HFFc6 (cell line): ENCODE measurements around the gene ZSWIM3. TPM values are rescaled to one million over a fixed set of nuclear protein-coding genes. Genes with fewer than 3 reads are reported as not detected.

Experiments
- DNase-seq: peaks from one replicate; pipeline ENCODE4 v3.0.0-alpha.2; 2018
- H3K27ac Mint-ChIP-seq: 2 replicates; pipeline ENCODE4 v1.8.0; 2020; ENCODE audit warnings: mild to moderate bottlenecking, mixed read lengths
- H3K27me3 Mint-ChIP-seq: 2 replicates; pipeline ENCODE4 v1.8.0; 2021; ENCODE audit warnings: mild to moderate bottlenecking, moderate library complexity, mixed read lengths; ENCODE audit not compliant: insufficient read depth
- H3K36me3 Mint-ChIP-seq: 2 replicates; pipeline ENCODE4 v1.8.0; 2021; ENCODE audit warnings: low read depth, mixed read lengths
- H3K4me1 Mint-ChIP-seq: 2 replicates; pipeline ENCODE4 v1.8.0; 2020; ENCODE audit warnings: low read depth, mixed read lengths
- H3K4me3 Mint-ChIP-seq: 2 replicates; pipeline ENCODE4 v1.8.0; 2020; ENCODE audit warnings: mild to moderate bottlenecking, moderate library complexity, mixed read lengths
- H3K9me3 Mint-ChIP-seq: 2 replicates; pipeline ENCODE4 v1.8.0; 2020; ENCODE audit warnings: mild to moderate bottlenecking, mixed read lengths
- total RNA-seq, 6 experiments: library from RNA; stranded (reverse); fragmentation: NEBNext Ultra II Directional; extraction: Animal tissue kit (Norgen Biotek cat#: 25700); gene quantifications; 2 replicates in 1 of 6; 3 replicates in 5 of 6; pipeline ENCODE4 v1.2.3, GENCODE V29; 2021
- TF ChIP-seq, protein P1 (sequence below): fragments of 200-600 bp; sonication (generic); IDR thresholded peaks from 2 replicates; pipeline ENCODE4 v1.5.0; 2021; ENCODE audit warnings: antibody characterized with exemption, mild to moderate bottlenecking

Gene ZSWIM3
- total RNA-seq, 6 experiments from 2014 or later: 2.3 to 4.0 (median 2.7) TPM

DNA sequence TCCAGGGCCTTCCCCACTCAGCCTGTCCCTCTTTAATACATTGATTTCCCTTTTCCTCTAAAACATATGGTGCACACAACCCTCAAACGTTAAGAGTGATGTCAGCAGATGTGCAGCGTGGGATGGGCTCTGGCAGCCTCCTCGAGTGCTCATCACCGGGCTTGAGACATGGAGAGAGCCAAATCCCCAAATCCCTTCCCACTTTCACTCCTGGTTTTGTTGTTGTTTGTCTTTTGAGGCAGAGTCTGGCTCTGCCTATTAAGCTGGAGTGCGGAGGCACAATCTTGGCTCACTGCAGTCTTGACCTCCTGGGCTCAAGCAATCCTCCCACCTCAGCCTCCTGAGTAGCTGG is 60.4 kb downstream of the ZSWIM3 start:
- TF ChIP-seq, protein P1, sequence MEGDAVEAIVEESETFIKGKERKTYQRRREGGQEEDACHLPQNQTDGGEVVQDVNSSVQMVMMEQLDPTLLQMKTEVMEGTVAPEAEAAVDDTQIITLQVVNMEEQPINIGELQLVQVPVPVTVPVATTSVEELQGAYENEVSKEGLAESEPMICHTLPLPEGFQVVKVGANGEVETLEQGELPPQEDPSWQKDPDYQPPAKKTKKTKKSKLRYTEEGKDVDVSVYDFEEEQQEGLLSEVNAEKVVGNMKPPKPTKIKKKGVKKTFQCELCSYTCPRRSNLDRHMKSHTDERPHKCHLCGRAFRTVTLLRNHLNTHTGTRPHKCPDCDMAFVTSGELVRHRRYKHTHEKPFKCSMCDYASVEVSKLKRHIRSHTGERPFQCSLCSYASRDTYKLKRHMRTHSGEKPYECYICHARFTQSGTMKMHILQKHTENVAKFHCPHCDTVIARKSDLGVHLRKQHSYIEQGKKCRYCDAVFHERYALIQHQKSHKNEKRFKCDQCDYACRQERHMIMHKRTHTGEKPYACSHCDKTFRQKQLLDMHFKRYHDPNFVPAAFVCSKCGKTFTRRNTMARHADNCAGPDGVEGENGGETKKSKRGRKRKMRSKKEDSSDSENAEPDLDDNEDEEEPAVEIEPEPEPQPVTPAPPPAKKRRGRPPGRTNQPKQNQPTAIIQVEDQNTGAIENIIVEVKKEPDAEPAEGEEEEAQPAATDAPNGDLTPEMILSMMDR: no peak
- Mint-ChIP-seq H3K36me3 (no peaks in the 10 kb centered on the region), H3K4me3 (no peak overlapping the region), H3K4me1 (peaks cover 24% of the 10 kb centered on the region), H3K9me3 (no peaks in the 10 kb centered on the region), H3K27me3 (peaks cover 11% of the 10 kb centered on the region), H3K27ac (no peak overlapping the region)
- no peak for DNase-seq

DNA sequence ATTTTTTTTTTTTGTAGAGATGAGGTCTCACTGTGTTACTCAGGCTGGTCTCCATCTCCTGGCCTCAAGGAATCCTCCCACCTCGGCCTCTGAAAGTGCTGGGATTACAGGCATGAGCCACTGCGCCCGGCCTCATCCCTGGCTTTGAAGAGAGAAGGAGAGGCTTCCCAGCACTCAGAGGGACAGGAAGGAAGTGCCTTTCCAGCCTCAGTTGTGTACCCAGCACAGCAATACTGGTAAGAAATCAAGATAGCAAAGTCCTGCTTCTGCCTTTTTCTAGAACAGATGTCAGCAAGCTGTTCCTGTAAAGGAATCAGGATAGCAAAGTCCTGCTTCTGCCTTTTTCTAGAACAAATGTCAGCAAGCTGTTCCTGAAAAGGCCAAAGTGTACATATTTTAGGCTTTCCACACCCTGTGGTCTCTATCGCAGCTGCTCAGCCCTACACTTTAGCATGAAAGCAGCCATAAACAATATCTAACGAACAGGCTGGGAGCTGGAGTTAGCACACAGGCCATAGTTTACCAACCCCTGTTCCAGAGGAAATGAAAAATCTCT is 60.8 kb downstream of the ZSWIM3 start:
- Mint-ChIP-seq H3K27me3 (peaks cover 11% of the 10 kb centered on the region), H3K4me1 (peaks cover 24% of the 10 kb centered on the region), H3K27ac (no peak overlapping the region), H3K9me3 (no peaks in the 10 kb centered on the region), H3K4me3 (no peak overlapping the region), H3K36me3 (no peaks in the 10 kb centered on the region)
- no peak for DNase-seq
- TF ChIP-seq, protein P1: no peak

DNA sequence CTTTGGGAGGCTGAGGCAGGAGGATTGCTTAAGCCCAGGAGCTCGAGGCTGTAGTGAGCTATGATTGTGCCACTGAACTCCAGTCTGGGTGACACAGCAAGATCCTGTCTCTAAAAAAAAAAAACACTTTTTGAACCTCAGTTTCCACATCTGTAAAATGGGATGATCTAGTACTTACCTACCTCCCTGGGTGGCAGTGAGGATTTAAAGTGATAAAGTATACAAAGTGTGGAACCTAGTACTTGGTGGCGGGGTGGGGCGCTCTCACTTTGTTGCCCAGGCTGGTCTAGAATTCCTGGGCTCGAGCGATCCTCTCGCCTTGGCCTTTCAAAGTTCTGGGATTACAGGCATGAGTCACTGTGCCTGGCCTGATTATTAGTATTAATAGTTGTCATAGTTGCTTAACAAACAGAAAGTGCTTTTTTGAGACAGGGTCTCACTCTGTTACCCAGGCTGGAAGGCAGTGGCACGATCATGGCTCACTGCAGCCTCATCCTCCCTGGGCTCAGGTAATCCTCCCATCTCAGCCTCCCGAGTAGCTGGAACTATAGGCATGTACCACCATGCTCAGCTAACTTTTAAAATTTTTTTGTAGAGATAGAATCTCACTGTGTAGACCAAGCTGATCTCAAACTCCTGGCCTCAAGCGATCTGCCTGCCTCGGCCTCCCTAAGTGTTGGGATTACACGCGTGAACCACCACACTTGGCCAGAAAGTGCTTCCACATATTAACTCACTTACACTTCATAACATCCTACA is 61.5 kb downstream of the ZSWIM3 start:
- Mint-ChIP-seq H3K27me3 (peaks cover 11% of the 10 kb centered on the region), H3K4me3 (no peak overlapping the region), H3K4me1 (peaks cover 24% of the 10 kb centered on the region), H3K27ac (no peak overlapping the region), H3K9me3 (no peaks in the 10 kb centered on the region), H3K36me3 (no peaks in the 10 kb centered on the region)
- TF ChIP-seq, protein P1: no peak
- DNase-seq: no peak

DNA sequence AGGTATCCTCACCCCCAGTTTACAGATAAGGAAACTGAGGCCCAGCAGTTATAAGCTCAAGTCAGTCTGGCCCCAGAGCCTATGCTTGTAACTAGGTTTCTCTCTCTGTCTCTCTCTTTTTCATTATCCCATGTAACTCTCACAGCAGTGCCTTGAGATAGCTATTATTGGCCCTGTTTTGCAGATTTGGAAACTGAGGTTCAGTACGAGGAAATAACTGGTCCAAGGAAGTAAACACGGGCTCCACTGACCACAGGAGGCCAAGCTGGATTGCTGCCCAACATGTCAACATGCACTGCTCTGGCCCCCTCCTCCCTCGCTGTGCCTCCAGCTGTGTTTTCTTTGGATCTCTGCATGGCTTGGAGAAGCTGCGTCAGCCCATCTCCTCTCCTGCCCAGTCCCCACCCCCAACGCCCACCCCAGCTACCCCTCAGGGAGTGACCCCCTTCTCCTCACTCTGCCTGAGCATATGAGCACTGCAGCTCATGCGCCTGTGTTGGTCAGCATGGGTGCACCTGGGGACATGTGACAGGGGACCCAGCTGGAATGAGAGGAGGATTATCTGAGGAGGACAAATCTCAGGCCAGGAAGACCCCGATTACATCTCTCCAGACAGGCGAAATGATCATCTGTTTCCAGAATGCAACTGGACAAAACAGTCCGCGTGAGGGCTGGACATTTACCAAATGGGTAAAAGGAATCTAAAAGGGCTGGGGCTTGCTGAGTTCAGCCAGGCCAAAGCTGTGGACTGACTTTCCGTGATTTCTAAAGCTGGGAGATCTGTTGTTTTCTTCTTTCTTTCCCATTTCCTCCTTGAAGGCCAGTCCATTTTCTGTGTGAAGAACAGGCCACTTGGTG is 62.4 kb downstream of the ZSWIM3 start:
- peaks cover 30% of the 10 kb centered on the region for H3K4me1 Mint-ChIP-seq
- H3K4me3 Mint-ChIP-seq: no peak overlapping the region
- H3K9me3 Mint-ChIP-seq: no peaks in the 10 kb centered on the region
- H3K36me3 Mint-ChIP-seq: no peaks in the 10 kb centered on the region
- TF ChIP-seq, protein P1: no peak
- DNase-seq: no peak
- H3K27me3 Mint-ChIP-seq: peaks cover 9% of the 10 kb centered on the region
- H3K27ac Mint-ChIP-seq: no peak overlapping the region

DNA sequence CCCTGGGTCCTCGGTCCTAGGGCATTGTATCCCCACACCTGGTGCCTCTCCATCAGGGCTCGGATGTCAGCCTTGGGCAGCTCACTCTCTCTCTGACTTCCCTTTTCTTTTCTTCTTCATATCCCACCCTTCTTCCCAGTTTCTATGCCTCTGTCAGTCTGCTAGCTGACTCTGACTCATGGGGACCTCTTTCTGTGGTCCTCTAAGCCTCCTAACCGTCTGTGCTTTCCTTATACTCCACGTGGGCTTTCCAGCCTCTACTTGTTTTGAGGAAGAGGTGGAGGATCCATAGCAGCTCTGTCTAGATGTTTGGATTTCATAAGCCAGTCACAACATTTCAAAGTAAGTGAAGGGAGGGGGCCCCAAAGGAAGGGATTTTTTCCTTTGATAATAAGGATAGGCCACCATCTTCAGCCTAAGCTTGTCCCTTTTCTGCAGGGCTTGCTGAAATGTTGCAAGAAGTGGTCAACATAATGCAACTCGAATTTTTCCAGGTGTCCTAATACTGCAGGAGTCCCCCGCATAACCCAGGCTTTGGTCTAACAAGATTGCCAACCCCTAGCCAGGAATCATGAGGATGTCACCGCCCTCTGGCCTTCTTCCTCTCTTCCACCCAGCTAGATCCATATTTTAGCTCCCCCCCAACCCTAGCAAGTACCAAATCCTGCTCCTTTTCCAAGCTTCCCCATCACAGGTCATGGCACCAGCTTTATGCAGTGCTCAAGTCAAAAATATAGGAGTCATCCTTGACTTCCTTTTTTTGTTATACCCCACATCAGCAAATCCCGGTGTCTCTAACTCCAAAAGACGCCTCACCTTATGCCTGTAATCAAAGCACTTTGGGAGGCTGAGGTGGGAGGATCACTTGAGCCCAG is 63.3 kb downstream of the ZSWIM3 start:
- Mint-ChIP-seq H3K9me3 (no peaks in the 10 kb centered on the region), H3K36me3 (no peaks in the 10 kb centered on the region), H3K4me3 (no peak overlapping the region), H3K27ac (no peak overlapping the region), H3K27me3 (peaks cover 8% of the 10 kb centered on the region), H3K4me1 (peaks cover 30% of the 10 kb centered on the region)
- TF ChIP-seq, protein P1: no peak
- no peak for DNase-seq
